ENCODE measurements around the gene COQ6.
"Not testable (repeated sequence)": the region's sequence is repeated elsewhere in the genome, so short reads cannot be mapped to it uniquely, and the experiment has no call there.

The COQ6 gene

DNA sequence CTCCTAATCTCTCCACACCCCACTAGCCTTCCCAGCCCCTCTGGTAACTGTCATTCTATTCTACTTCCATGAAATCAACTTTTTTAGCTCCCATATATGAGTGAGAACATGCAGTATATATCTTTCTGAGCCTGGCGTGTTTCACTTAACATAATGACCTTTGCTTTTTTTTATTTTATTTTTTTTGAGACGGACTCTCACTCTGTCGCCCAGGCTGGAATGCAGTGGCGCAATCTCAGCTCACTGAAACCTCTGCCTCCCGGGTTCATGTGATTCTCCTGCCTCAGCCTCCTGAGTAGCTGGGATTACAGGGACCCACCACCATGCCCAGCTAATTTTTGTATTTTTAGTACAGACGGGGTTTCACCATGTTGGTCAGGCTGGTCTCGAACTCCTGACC lies 38.6 kb downstream of the COQ6 start:
- not testable (repeated sequence) for DNase-seq

DNA sequence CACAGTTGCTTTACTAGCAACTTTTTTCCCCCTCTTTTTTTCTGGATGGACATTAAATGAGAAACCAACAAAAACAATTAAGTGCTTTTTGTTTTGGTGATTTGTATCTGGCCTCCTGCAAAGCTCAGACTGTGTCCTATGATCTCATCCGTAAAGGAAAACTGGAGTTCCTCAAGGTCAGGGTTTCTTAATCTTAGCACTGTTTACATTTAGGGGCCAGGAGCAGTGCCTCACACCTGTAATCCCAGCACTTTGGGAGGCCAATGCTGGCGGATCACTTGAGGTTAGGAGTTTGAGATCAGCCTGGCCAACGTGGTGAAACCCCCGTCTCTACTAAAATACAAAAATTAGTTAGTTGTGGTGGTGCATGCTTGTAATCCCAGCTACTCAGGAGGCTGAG lies 41.0 kb downstream of the COQ6 start:
- no peak for DNase-seq

DNA sequence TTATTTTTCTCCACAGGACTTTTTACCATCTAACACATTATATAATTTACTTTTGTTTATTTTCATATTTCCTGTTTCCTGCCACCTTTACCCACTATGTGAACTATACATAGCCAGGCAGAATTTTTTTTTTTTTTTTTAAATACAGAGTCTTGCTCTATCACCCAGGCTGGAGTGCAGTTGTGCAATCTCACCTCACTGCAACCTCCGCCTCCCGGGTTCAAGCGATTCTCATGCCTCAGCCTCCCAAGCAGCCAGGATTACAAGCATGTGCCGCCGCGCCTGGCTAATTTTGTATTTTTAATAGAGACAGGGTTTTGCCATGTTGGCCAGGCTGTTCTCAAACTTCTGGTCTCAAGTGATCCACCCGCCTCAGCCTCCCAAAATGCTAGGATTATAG lies 44.8 kb downstream of the COQ6 start:
- not testable (repeated sequence) for DNase-seq

DNA sequence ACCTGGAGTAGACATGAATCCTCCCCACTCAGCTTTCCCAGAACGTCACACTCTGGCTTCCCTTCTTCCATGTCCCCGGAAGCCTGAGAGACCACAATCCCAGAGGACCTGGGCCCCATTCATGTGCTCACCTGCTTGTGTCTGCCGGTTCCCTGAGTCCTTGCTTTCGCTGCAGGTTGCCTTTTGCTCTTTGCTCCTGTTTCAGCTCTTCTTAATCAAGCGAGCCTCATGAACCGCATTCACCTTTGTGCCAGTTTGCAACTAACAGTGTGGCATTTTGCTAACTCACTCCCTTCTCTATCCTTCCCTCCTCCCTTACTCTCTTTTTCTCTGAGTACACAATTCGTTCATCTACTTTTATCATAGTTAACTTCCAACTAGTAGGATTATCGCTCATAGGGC lies 45.9 kb downstream of the COQ6 start:
- no peak for DNase-seq

DNA sequence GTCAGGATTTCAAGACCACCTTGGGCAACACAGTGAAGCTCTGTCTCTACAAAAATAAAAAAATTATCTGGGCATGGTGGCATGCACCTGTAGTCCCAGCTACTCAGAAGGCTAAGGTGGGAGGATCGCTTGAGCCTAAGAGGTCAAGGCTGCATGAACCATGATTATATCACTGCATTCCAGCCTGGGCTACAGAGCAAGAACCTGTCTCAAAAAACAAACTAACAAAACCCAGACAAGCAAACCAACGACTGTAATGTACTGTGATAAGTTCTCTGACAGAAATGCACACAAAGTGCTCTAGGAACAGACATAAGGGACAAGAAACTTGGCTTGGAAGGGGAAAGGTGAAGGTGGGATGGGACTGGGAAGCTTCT lies 46.6 kb downstream of the COQ6 start:
- DNase-seq, result no peak

DNA sequence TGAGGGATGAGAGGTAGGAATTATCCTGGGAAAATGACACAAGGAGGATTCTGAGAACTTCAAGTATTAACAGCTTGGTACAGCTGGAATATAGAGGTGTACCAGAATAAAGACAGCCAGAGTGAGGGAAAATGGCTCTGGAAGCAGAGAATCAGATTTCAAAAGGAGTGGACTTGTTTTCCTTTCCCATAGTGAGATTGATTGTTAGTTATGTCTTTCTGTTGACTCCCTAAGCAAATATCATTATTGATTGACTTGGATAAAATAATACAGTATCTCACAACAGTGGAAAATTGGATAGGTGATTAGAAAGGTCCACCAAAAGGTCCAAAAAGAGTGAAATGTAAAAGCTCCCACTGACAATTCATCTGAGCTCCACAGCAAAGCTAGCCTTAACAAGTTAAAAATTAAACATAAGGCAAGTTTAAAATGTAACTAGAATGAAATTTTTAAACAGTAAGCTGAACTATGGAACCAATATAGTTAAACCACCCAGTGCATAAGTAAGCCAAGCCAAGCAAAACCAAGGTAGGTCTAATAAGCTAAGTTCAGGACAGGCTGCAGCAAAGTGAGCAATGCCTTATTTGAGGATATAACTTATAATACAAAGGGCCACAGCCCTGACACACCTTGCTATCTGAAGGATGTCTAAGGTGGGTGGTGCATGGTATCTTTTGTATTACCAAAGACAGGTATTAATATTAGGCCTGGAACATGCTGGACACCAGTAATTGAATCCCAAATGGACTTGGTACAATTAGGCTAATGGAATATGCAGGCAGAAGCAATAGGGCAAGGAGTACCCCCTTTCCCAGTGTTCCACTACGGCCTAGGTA lies 47.2 kb downstream of the COQ6 start:
- DNase-seq, result no peak

DNA sequence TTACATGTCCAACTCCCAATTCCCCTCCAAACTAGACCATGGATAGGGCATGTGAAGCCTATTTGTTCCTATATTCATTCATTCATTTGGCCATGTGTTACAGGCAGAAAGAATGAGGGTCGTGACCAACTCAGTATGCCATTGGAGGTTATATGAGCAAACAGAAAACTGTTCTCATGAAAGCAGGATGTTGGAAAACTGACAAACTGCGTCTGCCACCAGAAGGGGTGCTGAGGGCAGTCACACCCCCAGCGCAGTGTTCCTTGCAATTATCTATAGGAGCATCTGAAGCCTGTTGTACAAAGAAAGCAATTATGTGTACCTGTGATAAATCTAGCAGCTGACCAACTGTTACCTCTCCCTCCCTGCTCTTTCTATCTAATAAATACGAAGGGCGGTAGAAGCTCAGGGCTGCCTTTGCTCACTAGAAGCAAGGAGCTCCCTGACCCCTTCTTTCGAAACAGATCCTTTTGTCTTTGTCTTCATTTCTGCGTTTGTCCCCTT lies 47.9 kb downstream of the COQ6 start:
- DNase-seq, result no peak

DNA sequence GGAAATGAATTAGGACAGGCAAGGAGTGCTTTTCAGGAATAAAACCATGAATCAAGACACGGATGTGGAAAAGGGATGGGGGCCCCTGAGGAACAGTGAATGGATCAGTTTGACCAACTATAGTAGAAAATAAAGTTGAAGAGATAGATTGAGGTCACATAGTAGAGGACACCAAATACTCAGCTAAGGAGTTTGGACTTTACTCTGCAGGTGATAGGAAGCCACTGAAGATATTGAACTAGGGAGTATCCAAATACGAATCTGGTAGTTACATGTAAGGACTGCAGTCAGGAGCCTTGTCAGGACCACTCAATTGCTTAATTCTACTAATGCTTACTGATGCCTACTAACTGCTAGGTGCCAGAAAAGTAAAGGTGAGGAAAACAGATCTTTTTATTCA lies 48.6 kb downstream of the COQ6 start:
- DNase-seq, result no peak

DNA sequence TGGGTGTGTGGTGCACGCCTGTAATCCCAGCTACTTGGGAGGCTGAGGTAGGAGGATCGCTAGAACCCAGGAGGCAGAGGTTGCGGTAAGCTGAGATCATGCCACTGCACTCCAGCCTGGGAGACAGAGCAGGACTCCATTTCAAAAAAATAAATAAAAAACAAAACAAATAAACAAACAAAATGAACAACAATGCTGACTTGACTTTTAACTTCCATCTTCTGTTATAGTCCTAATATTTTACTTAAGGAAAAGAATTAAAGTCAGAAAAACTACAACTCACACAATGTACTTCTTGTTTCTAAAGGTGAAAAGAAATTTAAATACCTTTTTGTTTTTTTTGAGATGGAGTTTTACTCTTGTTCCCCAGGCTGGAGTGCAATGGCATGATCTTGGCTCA lies 55.6 kb downstream of the COQ6 start:
- DNase-seq, result not testable (repeated sequence)

DNA sequence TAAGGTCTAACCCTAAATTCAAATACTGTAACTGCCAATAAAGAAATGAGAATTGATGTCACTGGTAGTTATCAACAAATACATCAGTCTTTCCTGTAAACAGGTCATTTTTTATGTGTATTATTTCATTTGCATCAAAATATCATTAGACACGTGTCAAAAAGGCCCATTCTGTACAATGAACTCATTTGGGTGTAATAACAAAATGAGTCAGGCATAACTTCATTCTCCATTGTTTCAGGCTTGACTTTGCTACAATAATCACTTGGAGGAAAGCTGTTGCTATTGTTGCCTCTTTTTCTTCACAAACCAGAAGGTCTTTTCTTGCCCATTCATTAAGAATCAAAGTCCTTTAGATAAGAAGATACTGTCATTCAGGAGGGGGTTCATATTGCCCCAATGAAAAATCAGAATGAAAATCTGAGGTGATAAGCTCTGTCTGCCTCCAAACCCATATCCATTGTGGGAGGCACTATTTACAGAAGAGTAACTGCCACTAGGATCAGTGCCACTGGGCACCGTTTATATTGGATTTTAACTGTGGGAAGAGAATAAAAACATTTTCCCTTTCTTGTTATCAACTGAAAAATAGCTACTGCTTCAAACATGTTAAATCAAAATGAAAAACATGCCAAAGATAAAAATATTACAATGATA lies 58.9 kb downstream of the COQ6 start:
- no peak for DNase-seq

All from EL (cell line).